COLO668 (cell line): Measurements from ENCODE around the gene OR2H2.

Experiments
- DNase-seq: peaks from one replicate; lab custom pipeline; 2025; ENCODE audit not compliant: unreplicated experiment; lab: John Stamatoyannopoulos, UW

OR2H2 gene

DNA sequence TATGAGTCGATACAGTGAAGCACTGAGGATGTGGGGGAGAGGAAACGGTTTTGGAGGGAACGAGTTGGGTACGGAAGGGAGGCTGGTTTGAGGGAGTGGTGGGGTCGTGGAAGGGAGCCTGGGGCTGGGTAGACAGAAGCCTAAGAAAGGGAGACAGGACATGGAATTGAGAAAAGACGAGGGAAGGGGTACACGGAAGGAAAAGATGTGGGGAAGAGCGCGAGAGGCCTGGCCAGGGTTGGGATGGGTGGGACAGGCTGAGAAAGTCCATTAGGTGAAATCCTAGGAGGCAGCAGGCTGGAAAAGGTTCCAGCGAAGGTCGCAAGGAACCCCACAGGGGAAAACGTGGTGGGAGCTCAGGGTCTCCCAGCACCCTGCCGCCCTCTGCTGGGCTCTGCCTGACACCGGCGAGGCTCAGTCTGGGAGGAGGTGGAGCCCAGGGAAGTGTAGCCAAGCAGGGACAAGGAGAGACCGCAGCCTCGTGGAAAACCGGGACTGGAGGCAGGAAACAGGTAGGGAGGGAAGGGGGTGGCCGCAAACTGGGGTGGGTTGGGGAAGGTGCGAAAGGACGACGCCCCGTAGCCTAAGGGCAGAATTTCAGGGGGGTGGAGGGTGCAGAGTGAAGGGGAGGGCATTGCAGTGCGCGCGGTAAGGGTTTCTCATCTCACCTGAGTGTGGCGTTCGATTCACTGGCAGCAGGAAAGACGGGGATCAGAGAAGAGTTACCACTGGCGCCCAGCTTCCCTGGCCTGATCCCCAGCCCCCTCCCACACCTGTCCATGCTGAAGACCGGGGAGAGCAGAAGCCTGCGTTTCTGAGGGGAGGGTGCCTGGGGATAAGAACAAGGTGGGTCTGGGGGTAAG is 43.7 kb downstream of the OR2H2 start:
- peak; percentile 64 for DNase-seq

DNA sequence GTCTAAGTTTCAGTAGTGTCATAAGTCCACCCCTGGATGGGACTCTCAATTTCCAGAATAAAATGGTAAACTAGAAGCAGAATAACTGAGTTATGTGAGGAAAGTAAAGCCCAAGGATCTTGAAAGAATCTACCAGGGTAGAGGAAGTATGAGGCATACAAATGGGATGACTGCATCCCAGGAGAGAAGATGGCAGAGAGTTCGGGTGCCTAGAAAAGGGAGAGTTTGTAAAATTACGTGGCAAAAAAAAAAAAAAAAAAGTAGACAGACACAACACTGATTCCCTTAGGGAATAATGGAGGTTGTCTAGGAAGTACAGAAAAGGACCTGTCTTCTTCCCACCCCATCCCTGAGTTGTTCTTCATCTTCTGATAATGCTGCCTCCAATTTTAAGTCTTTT is 44.6 kb downstream of the OR2H2 start:
- DNase-seq, result no peak

DNA sequence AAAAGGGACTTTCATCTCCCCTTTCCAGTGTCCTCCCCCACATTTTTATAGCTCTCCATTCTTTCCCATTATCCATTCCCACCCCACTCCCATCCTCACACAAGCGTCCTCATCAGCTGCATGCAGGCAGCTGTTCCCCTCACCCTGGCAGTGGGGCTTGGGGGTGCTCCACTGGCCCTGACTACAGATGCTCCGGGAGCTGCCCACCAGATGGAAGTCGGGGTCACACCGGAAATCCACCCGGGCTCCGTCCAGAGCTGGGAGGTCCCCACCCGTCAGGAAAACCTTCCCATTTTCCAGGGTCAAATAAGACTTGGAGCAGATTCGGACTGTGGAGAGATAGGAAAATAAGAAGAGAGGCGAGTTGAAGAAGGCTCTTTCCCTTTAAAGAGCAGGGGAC is 45.4 kb downstream of the OR2H2 start:
- no peak for DNase-seq

DNA sequence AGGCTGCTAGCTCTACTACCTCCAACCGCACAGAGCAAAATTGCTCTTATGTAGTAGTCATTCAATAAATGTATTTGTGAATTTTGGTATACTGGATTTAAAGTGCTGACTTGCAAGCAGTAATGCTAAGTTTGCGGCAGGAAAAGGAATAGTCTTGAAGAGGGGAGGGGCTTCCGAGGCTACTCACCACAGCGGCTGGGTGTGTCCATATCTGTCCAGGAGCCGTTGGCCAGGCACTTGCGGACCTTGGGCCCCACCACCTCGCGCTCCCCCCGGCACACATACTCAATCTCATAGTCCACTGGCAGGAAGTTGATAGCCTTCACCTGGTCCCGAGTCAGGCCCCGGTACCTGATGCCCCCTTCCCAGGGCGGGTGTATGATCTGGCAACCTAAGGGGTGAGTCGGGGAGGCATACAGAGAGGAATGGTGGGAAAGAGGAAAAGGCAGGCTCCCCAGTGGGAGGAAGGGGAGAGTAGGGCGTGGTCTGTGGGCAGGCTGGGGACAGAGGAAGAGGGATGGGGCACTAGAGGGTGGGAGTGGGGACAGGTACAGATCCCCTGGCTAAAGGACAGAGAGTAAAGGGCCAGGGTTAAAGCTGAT is 46.4 kb downstream of the OR2H2 start:
- no peak for DNase-seq

DNA sequence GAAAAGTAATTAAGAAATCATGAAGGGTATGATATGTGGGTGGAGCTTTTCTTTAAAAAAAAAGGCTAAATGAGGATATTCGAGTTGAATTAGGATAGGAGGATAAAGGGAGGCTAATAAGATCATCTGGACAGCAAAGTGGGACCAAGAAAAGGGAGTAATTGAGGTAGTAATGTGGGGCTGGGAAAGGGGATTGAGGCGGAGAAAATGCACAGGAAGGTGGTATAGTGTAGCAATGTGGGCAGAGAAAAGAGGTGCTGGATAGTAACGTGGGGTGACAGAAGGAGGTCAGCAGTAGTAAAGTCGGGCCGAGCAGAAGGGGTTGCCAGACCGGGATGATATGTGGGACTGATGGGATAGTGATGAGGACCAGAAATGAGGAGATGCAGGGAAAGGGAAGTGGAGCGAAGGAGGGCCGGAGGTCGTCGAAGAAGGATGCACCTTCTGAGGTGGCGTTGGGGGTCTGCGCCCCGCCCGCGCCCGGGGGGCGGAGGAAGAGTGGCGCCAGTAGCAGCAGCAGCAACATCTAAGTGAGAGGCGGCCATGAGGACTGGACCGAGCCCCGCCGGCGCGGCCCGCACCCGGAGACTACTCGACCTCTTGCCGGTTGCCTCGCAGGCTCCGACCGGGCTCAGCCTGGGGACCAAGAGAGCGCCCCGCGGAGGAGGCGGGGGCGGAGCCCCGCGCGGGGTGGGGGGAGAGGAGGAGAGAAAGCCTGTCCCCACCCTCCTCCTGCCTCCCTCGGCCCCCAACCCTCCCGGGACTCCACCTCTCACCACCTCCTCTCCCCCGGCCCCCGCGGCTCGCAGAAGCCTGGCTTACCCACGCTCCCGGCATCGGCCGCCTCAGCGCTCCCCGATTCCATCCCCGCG is 47.2 kb downstream of the OR2H2 start:
- peak; percentile 16 for DNase-seq

DNA sequence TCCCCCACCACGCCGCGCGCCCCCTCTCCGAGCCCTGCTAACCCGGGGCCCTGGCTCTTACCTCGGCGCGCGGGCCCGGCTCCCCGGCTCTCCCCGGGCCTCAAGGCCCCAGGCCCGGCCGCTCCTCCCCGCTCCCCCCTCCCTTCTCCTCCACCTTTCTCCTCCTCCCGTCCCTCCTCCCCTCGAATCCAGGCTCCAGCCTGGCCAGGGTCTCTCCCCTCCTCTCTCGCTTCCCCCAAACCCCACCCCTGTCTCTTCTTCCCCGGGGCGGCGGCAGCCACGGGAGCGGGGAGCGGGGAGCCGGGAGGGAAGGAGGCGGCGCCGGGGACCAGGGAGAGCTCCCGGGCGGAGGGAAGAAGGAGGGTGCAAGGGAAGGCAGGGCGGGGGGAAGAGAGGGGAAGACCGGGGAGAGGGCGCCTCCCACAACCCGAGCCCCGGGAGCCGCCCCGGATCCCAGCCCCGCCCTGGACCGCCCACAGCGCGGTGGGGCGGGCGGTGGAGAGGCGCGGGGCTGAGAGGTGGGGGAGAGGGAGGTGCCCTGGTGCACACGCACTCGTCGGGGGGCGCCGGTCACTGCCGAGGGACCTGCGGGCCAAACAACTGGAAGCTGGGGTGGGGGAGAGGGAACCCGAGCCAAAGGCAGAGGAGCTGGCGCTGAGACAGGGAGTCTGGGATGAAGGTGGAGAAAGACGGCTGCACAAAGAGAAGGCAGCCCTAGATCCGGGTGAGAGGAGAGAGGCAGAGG is 48.0 kb downstream of the OR2H2 start, which contains the start of gene GABBR1:
GABBR1 (minus strand) TSS at position 395 of the 745 bp plus-strand sequence. CDS start 798 bp downstream, outside the sequence.
- DNase-seq, result peak; percentile 62

DNA sequence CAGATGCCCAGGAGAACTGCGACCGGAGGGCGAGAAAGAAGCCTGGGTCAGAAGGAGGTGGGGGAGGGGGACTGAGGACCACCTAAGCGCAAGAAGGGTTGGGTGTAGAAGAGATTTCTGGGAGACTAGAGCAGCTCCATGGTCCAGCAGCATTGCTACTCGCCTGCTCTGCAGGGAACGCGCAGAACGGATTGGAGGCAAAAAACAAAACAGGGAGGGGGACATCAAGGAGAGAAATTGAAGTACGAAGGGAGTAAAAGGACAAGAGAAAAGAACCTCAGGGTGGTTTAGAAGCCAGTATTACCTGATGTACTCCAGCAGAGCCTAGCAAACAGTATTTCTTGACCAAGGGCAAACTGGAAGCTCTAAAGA is 48.6 kb downstream of the OR2H2 start:
- no peak for DNase-seq

DNA sequence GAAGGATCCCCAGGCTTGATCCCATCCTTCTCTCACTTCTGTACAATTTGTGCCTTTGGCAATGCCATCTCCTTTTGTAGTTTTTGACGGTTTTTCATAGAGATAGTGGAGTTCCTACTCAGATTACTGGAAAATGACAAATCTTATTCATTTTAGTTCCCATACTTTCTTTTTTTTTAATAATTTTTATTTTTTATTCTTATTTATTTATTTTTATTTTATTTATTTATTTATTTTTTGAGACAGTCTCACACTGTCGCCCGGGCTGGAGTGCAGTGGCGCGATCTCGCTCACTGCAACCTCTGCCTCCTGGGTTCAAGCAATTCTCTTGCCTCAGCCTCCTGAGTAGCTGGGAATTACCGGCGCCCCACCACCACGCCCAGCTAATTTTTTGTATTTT is 52.3 kb downstream of the OR2H2 start:
- no peak for DNase-seq
